ENCODE measurements around the gene ATAD3B.

ATAD3B gene

DNA sequence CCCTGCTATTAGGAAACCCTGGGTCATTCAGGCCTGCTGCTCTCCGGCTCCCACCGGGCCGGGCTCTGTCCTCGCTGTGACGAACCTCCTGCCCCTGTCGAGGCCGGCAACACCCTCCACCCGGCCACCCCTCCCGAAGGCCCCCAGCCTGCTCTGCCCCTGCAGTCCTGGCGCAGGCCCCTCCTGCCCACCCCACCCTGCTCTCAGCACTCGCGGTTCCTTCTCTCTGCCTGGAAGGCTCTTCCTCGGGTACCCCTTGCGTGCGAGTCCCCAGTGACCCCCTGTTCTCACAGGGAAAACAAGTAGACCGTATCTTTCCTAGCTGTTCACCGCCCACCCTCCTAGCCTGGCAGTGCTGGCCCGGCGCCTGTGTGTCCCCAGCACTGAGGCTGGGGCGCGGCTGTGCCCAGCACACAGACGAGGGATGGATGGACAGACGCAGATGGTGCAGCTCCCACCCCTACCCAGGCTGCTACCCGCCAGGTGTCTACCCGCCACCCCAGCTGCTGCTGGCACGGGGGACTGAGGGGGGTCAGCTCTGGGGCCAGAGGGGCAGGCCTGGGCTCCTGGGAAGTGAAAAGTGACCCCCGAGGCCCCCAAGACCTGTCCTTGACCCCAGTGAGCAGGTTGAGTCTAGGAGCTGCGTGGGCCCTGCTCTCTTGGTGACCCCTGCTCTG, 39.2 kb upstream of the ATAD3B start:
- Mint-ChIP-seq H3K4me3 (peak overlapping the region; percentile 41 to 76 (median 52)), H3K4me1 (peaks cover 37% of the 10 kb centered on the region), H3K27ac (peak overlapping the region; percentile 90 to 97 (median 91)), H3K9me3 (no peaks in the 10 kb centered on the region), H3K36me3 (ENCODE audit: low read depth) (no peaks in the 10 kb centered on the region), H3K27me3 (ENCODE audit: low read depth) (no peaks in the 10 kb centered on the region)
- TF ChIP-seq CTCF (IDR thresholded peaks at IDR 0.05; ENCODE audit: unreplicated experiment in 3 of 3): no peak

- Mint-ChIP-seq H3K36me3 (ENCODE audit: low read depth) (no peaks in the 10 kb centered on the region), H3K27ac (peak overlapping the region; percentile 91 to 92 (median 91)), H3K27me3 (ENCODE audit: low read depth) (no peaks in the 10 kb centered on the region), H3K4me1 (peaks cover 37% of the 10 kb centered on the region), H3K9me3 (no peaks in the 10 kb centered on the region), H3K4me3 (peak overlapping the region; percentile 38 to 61 (median 60))
- TF ChIP-seq CTCF (IDR thresholded peaks at IDR 0.05; ENCODE audit: unreplicated experiment in 3 of 3): no peak
Measured at GRCh38 chr1:1432951-1433803, 38.4 kb upstream of the ATAD3B start.

DNA sequence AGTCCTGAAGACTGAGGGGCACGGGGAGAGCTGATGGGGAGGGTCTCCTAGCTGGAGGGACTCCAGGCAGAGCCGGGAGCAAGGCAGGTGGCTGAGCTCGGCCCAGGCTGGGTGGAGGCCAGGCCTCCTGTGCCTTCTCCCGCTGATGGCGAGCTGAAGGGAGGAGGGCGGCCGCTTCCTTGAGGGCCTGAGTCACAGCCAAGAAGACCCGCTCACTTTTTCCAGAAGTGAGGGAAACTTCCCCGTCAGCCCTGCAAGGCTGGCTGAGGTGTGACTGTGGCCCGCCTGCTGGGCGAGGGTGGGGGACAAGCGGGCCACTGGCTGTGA, 37.8 kb upstream of the ATAD3B start:
- H3K4me1 Mint-ChIP-seq: peaks cover 34% of the 10 kb centered on the region
- H3K36me3 Mint-ChIP-seq (ENCODE audit: low read depth): no peaks in the 10 kb centered on the region
- H3K9me3 Mint-ChIP-seq: no peaks in the 10 kb centered on the region
- H3K27me3 Mint-ChIP-seq (ENCODE audit: low read depth): no peaks in the 10 kb centered on the region
- TF ChIP-seq CTCF (IDR thresholded peaks at IDR 0.05; ENCODE audit: unreplicated experiment in 3 of 3): no peak
- peak overlapping the region; percentile 32 to 61 (median 38) for H3K4me3 Mint-ChIP-seq
- H3K27ac Mint-ChIP-seq: peak overlapping the region; percentile 56 to 92 (median 91)

GRCh38 chr1:1434131-1434823, 37.3 kb upstream of the ATAD3B start:
- H3K27ac Mint-ChIP-seq: peak overlapping the region in 2 of 3 experiments; percentile 91 to 92
- H3K4me3 Mint-ChIP-seq: peak overlapping the region; percentile 76 to 80 (median 79)
- peaks cover 35% of the 10 kb centered on the region for H3K4me1 Mint-ChIP-seq
- no peaks in the 10 kb centered on the region for H3K9me3 Mint-ChIP-seq
- no peak for TF ChIP-seq CTCF (IDR thresholded peaks at IDR 0.05; ENCODE audit: unreplicated experiment in 3 of 3)
- H3K36me3 Mint-ChIP-seq (ENCODE audit: low read depth): no peaks in the 10 kb centered on the region
- H3K27me3 Mint-ChIP-seq (ENCODE audit: low read depth): no peaks in the 10 kb centered on the region

GRCh38 chr1:1434824-1435105, 36.8 kb upstream of the ATAD3B start:
- Mint-ChIP-seq H3K36me3 (ENCODE audit: low read depth) (no peaks in the 10 kb centered on the region), H3K27ac (peak overlapping the region; percentile 91 to 96 (median 92)), H3K4me3 (peak overlapping the region; percentile 76 to 80 (median 79)), H3K9me3 (no peaks in the 10 kb centered on the region), H3K27me3 (ENCODE audit: low read depth) (no peaks in the 10 kb centered on the region), H3K4me1 (peaks cover 30% of the 10 kb centered on the region)
- TF ChIP-seq CTCF (IDR thresholded peaks at IDR 0.05; ENCODE audit: unreplicated experiment in 3 of 3): no peak

Data from nephron (organoid).